ENCODE data around the gene DBN1.

- TF ChIP-seq JUND (IDR thresholded peaks at IDR 0.05) (no peak), NRF1 (IDR thresholded peaks at IDR 0.05; ENCODE audit: low read depth, low read length) (no peak), SIN3A (IDR thresholded peaks at IDR 0.05; ENCODE audit: borderline replicate concordance, low read depth, low read length) (no peak), CTCF (IDR thresholded peaks at IDR 0.05) (no peak), TCF12 (IDR thresholded peaks at IDR 0.05) (no peak), NFIC (IDR thresholded peaks at IDR 0.05; ENCODE audit: borderline replicate concordance) (no peak), GATA2 (CRISPR knock-in tag; IDR thresholded peaks at IDR 0.05) (no peak), USF2 (IDR thresholded peaks at IDR 0.05; ENCODE audit: borderline replicate concordance, low read depth, low read length) (no peak)
These were observed 30.1 kb upstream of the DBN1 start for GRCh38 chr5:177503351-177504085.

Measured in SK-N-SH (cell line).